Left forelimb (tissue), 1 donor: ENCODE measurements around the gene SEMA6A.

Experiments used
- DNase-seq: peaks from one replicate; pipeline ENCODE4 v3.0.0-alpha.2; 2018; ENCODE audit warnings: low spot score

The SEMA6A gene

GRCh38 chr5:116577064-116577788 lies 2.6 kb upstream of the SEMA6A start:
- no peak for DNase-seq

- DNase-seq, result peak; percentile 87
These were observed 1.6 kb upstream of the SEMA6A start for GRCh38 chr5:116576053-116576713.

GRCh38 chr5:116575326-116576052 lies 866 bp upstream of the SEMA6A start:
- DNase-seq, result peak; percentile 76

GRCh38 chr5:116573702-116574366 lies 789 bp downstream of the SEMA6A start:
- DNase-seq, result peak; percentile 71

- peak; percentile 79 for DNase-seq
These were observed 1.3 kb downstream of the SEMA6A start for GRCh38 chr5:116573279-116573701.

- DNase-seq, result peak; percentile 77
These were observed 2.0 kb downstream of the SEMA6A start for GRCh38 chr5:116572350-116573278.

- DNase-seq, result no peak
These were observed 2.9 kb downstream of the SEMA6A start for GRCh38 chr5:116571568-116572349.

GRCh38 chr5:116569999-116570398 lies 4.6 kb downstream of the SEMA6A start:
- no peak for DNase-seq

GRCh38 chr5:116567106-116567505 lies 7.5 kb downstream of the SEMA6A start:
- DNase-seq, result no peak

- no peak for DNase-seq
These were observed 8.4 kb downstream of the SEMA6A start for GRCh38 chr5:116566251-116566650.

- no peak for DNase-seq
These were observed 9.7 kb downstream of the SEMA6A start for GRCh38 chr5:116564756-116565490.

GRCh38 chr5:116564312-116564711 lies 10.3 kb downstream of the SEMA6A start:
- no peak for DNase-seq

- no peak for DNase-seq
These were observed 10.8 kb downstream of the SEMA6A start for GRCh38 chr5:116563736-116564308.

- DNase-seq, result no peak
These were observed 12.0 kb downstream of the SEMA6A start for GRCh38 chr5:116562669-116563068.

- no peak for DNase-seq
These were observed 13.0 kb downstream of the SEMA6A start for GRCh38 chr5:116561658-116562057.

- DNase-seq, result no peak
These were observed 14.9 kb downstream of the SEMA6A start for GRCh38 chr5:116559673-116560164.

GRCh38 chr5:116559239-116559638 lies 15.4 kb downstream of the SEMA6A start:
- no peak for DNase-seq

- DNase-seq, result no peak
These were observed 16.9 kb downstream of the SEMA6A start for GRCh38 chr5:116557669-116558271.

- no peak for DNase-seq
These were observed 19.9 kb downstream of the SEMA6A start for GRCh38 chr5:116554764-116555163.
